Activated CD4-positive, alpha-beta memory T cell treated with anti-CD3 and anti-CD28 coated beads for 36 hours (primary cell): ENCODE data around the gene ACTA2. TPM values are rescaled to one million over a fixed set of nuclear protein-coding genes. Genes with fewer than 3 reads are reported as not detected.
"Not testable (repeated sequence)": the region's sequence is repeated elsewhere in the genome, so short reads cannot be mapped to it uniquely, and the experiment has no call there.

ENCODE experiments used
- CTCF ChIA-PET: fragments of 350-600 bp; sonication (Branson Sonifier 250); formaldehyde crosslinking; loops from one replicate; lab custom pipeline; 2021; ENCODE audit warnings: antibody characterized with exemption, inconsistent platforms; lab: Charles Lee
- POLR2A ChIA-PET: fragments of 350-600 bp; sonication (Branson Sonifier 250); formaldehyde crosslinking; loops from one replicate; lab custom pipeline; 2021; ENCODE audit warnings: antibody characterized with exemption; lab: Charles Lee
- DNase-seq: peaks from one replicate; pipeline ENCODE4 v3.0.0-alpha.2; 2020
- H3K27ac Mint-ChIP-seq: one replicate; pipeline ENCODE4 v1.8.0; 2021; ENCODE audit warnings: mixed read lengths
- H3K27me3 Mint-ChIP-seq: one replicate; pipeline ENCODE4 v1.8.0; 2021; ENCODE audit warnings: mixed read lengths
- H3K36me3 Mint-ChIP-seq: one replicate; pipeline ENCODE4 v1.8.0; 2021; ENCODE audit warnings: mixed read lengths
- H3K4me1 Mint-ChIP-seq: one replicate; pipeline ENCODE4 v1.8.0; 2021; ENCODE audit warnings: low read depth, mixed read lengths
- H3K4me3 Mint-ChIP-seq: one replicate; pipeline ENCODE4 v1.8.0; 2021; ENCODE audit warnings: mild to moderate bottlenecking, mixed read lengths
- H3K9me3 Mint-ChIP-seq: one replicate; pipeline ENCODE4 v1.8.0; 2021; ENCODE audit warnings: mixed read lengths
- intact Hi-C: fragments of 100-400 bp; cut with micrococcal nuclease; formaldehyde crosslinking; loops from one replicate; pipeline ENCODE4 v1.15.1; 2023
- total RNA-seq, 2 experiments: library from RNA; stranded (reverse); gene quantifications; one replicate each; pipeline ENCODE4 v1.2.3, GENCODE V29; 2021

The ACTA2 gene
- total RNA-seq, 2 experiments from 2014 or later, result 18.6 to 23.3 TPM

DNA sequence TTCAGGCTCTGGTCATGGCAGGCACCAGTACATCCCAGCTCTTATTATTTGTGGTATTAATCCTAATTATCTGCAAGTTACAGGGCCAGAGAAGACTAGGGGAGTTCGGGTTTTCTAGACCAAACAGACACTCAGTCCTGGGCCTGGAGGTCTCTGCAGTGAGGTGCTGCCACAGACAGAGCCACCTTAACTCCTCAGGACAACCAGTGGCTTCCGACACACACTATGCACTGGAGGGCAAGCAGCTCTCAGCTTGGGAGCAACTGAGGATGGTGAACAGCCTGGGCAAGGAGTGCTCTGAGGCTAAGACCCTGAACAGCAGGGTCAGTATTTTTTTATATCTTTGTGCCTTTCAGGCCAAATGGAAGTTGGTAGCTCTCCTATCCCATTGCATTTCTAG is 19.0 kb downstream of the ACTA2 start:
- no peak overlapping the region for H3K4me3 Mint-ChIP-seq
- peaks cover 20% of the 10 kb centered on the region for H3K4me1 Mint-ChIP-seq
- ChIA-PET CTCF (interaction anchor here (0.6 to 9.6 kb wide), 47 partner anchors 9 to 369 kb away, joined by 3 to 376 read pairs (median 7); partner anchors contain the start of genes CH25H, FAS and STAMBPL1), POLR2A (interaction anchor here (2.3 kb wide), 1 partner anchor 274 kb away, joined by 6 read pairs; no protein-coding TSS in a partner anchor)
- peaks cover 3% of the 10 kb centered on the region for H3K36me3 Mint-ChIP-seq
- H3K9me3 Mint-ChIP-seq, result no peaks in the 10 kb centered on the region
- DNase-seq, result no peak
- no peak overlapping the region for H3K27ac Mint-ChIP-seq
- intact Hi-C loops, result loop anchor here (5.0 kb wide), 1 partner anchor 246 kb away; no protein-coding TSS in a partner anchor
- no peaks in the 10 kb centered on the region for H3K27me3 Mint-ChIP-seq

DNA sequence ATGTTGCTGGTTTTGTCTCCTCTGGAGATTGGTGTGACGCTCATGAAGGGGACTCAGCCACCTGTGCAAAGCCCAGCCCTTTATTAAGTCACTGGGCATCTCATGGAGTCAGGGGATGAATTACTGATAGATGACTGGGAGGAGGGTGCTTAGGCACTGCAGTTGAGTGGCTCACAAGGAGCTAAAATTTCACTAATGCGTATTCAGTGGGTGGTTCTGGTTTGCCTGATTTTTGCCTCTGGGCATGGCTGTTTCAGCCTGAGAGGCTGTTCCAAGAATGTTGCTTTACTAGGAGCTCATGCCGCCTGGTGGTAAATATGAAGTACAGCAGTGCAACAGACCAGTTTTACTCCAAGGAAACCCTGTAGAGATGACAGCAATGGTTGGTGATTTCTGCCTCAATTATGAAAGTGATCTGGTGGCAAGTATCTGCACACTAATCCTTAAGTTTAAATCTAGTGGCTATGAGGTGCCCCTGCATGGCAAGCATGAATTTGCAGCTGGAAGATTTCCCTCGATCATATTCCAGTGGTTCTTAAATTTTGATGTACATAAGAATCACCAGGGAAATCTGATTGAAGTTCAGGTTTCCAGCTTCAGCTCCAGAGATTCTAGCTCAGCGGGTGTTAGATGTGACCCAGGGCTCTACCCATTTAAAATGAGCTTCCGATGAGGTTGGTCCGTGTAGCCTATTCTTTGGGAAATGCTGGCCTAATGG is 19.9 kb downstream of the ACTA2 start:
- H3K4me3 Mint-ChIP-seq, result no peak overlapping the region

DNA sequence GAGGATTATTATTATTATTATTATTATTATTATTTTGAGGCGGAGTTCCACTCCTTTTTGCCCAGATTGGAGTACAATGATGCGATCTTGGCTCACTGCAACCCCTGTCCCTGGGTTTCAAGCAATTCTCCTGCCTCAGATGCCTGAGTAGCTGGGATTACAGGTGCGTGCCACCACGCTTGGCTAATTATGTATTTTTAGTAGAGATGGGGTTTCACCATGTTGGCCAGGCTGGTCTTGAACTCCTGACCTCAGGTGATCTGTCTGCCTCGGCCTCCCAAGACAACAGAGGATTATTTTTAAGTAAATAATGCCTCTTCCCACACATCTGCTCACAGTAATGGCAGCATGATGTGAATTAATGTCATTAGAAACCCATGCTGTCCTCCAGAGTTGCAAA is 20.5 kb downstream of the ACTA2 start:
- CTCF ChIA-PET, result interaction anchor here (0.7 to 9.6 kb wide), 50 partner anchors 8 to 367 kb away, joined by 3 to 376 read pairs (median 6); partner anchors contain the start of genes CH25H, FAS and STAMBPL1
- not testable (repeated sequence) for H3K27me3 Mint-ChIP-seq, H3K36me3 Mint-ChIP-seq, H3K27ac Mint-ChIP-seq, H3K9me3 Mint-ChIP-seq, H3K4me3 Mint-ChIP-seq, DNase-seq
- H3K4me1 Mint-ChIP-seq, result peaks cover 20% of the 10 kb centered on the region
- POLR2A ChIA-PET, result interaction anchor here (0.6 to 2.1 kb wide), 2 partner anchors 37 to 96 kb away, joined by 3 to 5 read pairs; no protein-coding TSS in a partner anchor
- intact Hi-C loops, result loop anchor here (1.0 to 5.0 kb wide), 6 partner anchors 52 to 367 kb away; partner anchors contain the start of genes LIPA and STAMBPL1

More for the DNA sequence above, 19.9 kb downstream of the ACTA2 start:
- peak; percentile 44 for DNase-seq
- peaks cover 3% of the 10 kb centered on the region for H3K36me3 Mint-ChIP-seq
- CTCF ChIA-PET, result interaction anchor here (0.5 to 9.6 kb wide), 62 partner anchors 8 to 757 kb away, joined by 3 to 376 read pairs (median 5); partner anchors contain the start of genes CH25H, FAS and STAMBPL1
- POLR2A ChIA-PET, result interaction anchor here (2.1 kb wide), 1 partner anchor 97 kb away, joined by 5 read pairs; no protein-coding TSS in a partner anchor
- intact Hi-C loops, result loop anchor here (1.0 to 5.0 kb wide), 6 partner anchors 52 to 367 kb away; partner anchors contain the start of genes LIPA and STAMBPL1
- no peak overlapping the region for H3K27ac Mint-ChIP-seq
- no peaks in the 10 kb centered on the region for H3K9me3 Mint-ChIP-seq
- H3K4me1 Mint-ChIP-seq, result peaks cover 20% of the 10 kb centered on the region
- H3K27me3 Mint-ChIP-seq, result no peaks in the 10 kb centered on the region

DNA sequence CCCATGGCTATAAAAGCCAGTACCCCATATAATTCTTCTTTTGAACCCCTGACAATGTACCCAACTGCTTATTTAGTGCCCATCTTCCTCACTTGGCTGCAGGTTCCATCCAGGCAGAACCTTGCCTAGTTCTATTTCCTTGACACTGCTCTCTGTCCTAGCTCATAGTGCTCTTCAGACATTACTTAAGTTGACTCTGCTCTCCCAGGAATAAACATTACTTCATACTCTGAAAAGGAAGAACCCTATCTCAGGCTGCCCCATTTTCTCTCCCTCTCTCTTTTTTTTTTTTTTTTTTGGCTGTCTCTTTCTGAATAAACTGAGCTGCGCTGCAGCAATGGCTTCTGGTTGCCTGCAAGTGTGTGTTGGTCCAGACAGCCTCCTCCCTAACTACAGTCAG is 21.0 kb downstream of the ACTA2 start:
- POLR2A ChIA-PET, result interaction anchor here (0.6 to 2.1 kb wide), 3 partner anchors 36 to 95 kb away, joined by 3 to 5 read pairs (median 3); partner anchors contain the start of gene STAMBPL1
- peaks cover 19% of the 10 kb centered on the region for H3K4me1 Mint-ChIP-seq
- intact Hi-C loops, result loop anchor here (5.0 kb wide), 1 partner anchor 244 kb away; no protein-coding TSS in a partner anchor
- no peaks in the 10 kb centered on the region for H3K27me3 Mint-ChIP-seq
- no peak for DNase-seq
- H3K36me3 Mint-ChIP-seq, result peaks cover 7% of the 10 kb centered on the region
- H3K27ac Mint-ChIP-seq, result no peak overlapping the region
- CTCF ChIA-PET, result interaction anchor here (0.6 to 9.6 kb wide), 20 partner anchors 12 to 367 kb away, joined by 3 to 376 read pairs (median 6); partner anchors contain the start of gene CH25H
- no peaks in the 10 kb centered on the region for H3K9me3 Mint-ChIP-seq
- H3K4me3 Mint-ChIP-seq, result no peak overlapping the region

DNA sequence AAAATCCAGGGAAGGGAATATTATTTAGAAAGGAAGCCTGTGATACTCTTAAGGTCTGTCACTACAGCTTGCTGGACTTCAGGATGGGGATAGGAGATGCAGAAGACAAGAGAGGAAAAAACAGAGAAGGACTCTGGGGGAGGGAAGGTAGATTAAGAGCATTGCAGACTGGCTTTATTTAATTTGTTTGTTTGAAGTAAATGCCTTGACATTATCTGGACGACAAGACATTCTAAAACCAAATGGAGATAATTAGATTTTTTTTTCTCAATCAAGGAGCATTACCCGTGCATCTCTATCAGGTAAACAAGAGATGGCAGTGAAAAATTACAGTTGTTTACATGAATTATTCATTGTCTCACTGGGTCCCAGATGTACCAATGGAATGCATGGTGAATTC is 24.3 kb downstream of the ACTA2 start:
- no peaks in the 10 kb centered on the region for H3K9me3 Mint-ChIP-seq
- POLR2A ChIA-PET, result no interaction called here
- DNase-seq, result no peak
- no peak overlapping the region for H3K27ac Mint-ChIP-seq
- H3K4me1 Mint-ChIP-seq, result peaks cover 14% of the 10 kb centered on the region
- peaks cover 20% of the 10 kb centered on the region for H3K36me3 Mint-ChIP-seq
- CTCF ChIA-PET, result interaction anchor here (1.4 to 9.6 kb wide), 2 partner anchors 93 to 290 kb away, joined by 4 to 376 read pairs; no protein-coding TSS in a partner anchor
- no peak overlapping the region for H3K4me3 Mint-ChIP-seq
- no peaks in the 10 kb centered on the region for H3K27me3 Mint-ChIP-seq
- intact Hi-C loops, result no loop called here

DNA sequence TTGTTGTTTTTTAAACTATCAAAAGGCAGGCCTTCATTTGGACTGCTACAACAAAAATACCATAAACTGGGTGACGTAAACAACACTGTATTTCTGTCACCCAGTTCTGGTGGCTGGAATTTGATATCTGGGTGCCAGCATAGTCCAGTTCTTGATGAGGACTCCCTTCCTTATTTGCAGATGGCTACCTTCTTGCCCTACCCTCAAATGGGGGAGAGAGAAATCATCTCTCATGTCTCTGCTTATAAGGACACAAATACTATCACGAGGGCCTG is 25.2 kb downstream of the ACTA2 start:
- Mint-ChIP-seq H3K36me3 (peaks cover 20% of the 10 kb centered on the region), H3K4me3 (no peak overlapping the region), H3K9me3 (no peaks in the 10 kb centered on the region), H3K27ac (no peak overlapping the region), H3K27me3 (no peaks in the 10 kb centered on the region), H3K4me1 (peaks cover 10% of the 10 kb centered on the region)
- intact Hi-C loops, result no loop called here
- CTCF ChIA-PET, result interaction anchor here (9.6 kb wide), 1 partner anchor 92 kb away, joined by 376 read pairs; no protein-coding TSS in a partner anchor
- DNase-seq, result no peak
- POLR2A ChIA-PET, result no interaction called here

DNA sequence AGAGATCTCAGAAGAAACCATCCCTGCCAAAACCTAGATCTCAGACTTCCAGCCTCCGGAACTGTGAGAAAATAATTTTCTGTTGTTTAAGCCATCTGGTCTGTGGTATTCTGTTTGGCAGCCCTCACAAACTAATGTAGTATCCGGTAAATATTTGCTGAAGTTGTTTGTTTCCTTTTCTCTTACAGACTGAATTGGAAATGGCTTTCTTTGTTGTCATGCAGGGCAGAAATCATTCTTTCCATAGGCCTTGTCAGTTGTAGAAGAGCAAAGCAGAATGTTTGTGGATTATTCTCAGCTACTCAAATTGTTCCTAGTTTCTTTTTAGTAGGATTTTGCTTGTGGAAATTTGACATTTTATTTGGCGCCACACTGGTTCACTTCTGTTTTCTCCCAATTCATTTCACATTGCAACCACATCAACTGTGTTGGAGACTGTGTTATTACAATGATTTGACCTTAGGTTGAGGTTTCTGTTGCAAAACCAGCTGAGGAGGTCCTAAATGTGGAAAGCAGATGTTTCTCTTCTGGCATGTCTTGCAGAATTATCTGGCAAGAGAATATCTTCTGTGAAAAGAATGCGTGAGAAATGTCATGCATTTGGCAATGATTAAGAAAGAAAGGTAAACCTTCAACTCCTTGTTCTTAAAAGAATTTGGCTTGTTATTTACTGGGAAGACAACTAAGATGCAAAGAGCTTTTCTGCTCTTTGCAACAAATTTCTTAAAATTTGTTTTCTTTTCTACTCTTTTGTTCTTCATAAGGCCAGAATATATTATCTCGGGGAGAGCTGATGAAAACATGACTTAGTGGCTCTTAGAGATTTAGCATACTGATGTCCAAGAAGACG is 25.8 kb downstream of the ACTA2 start:
- Mint-ChIP-seq H3K4me3 (no peak overlapping the region), H3K27me3 (no peaks in the 10 kb centered on the region), H3K4me1 (peaks cover 8% of the 10 kb centered on the region), H3K36me3 (peaks cover 20% of the 10 kb centered on the region), H3K27ac (no peak overlapping the region), H3K9me3 (no peaks in the 10 kb centered on the region)
- no peak for DNase-seq
- ChIA-PET POLR2A (no interaction called here), CTCF (interaction anchor here (9.6 kb wide), 1 partner anchor 92 kb away, joined by 376 read pairs; no protein-coding TSS in a partner anchor)
- intact Hi-C loops, result no loop called here

DNA sequence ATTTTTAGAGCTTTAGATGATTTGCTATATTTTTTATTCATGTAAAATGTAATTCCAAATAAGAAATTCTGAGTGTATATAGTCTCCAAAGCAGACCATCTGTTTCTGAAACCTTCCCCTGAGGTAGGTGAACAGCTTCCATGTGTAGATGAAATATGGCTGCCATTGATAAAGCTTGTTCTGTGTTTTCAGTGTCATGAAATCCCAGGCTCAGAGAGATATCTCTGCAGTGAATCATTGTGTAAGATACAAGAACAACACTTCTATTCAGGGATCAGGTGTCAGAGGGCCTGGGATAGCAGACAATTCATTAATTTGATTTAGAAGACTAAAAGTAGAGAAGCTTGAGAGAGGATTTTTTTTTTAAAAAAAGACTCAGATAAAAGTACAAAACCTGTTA is 29.1 kb downstream of the ACTA2 start:
- Mint-ChIP-seq H3K4me3 (no peak overlapping the region), H3K27me3 (no peaks in the 10 kb centered on the region), H3K36me3 (peaks cover 21% of the 10 kb centered on the region), H3K4me1 (peaks cover 8% of the 10 kb centered on the region), H3K27ac (no peak overlapping the region), H3K9me3 (no peaks in the 10 kb centered on the region)
- DNase-seq, result no peak
- intact Hi-C loops, result no loop called here
- ChIA-PET POLR2A (no interaction called here), CTCF (interaction anchor here (1.7 to 3.3 kb wide), 3 partner anchors 10 to 294 kb away, joined by 6 to 29 read pairs (median 13); no protein-coding TSS in a partner anchor)

DNA sequence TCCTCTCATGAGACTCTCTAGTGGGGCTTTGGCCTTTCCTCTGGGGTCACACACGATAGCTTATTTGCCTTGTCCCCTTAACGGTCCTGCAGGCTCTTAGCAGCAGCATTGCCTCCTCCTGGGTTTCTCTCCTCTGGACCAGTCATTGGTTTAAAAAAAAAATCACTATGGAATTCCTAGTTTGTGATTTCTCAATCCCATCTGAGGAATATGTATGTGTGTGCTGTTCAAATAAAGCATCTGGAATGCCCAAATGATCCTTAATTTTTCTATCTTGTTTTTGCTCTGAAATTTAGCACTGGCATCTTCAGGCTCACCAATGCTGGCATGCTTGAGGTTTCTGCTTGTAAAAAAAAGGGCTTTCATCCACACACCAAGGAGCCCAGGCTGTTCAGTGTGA is 30.5 kb downstream of the ACTA2 start:
- H3K36me3 Mint-ChIP-seq, result peaks cover 21% of the 10 kb centered on the region
- H3K9me3 Mint-ChIP-seq, result no peaks in the 10 kb centered on the region
- intact Hi-C loops, result no loop called here

DNA sequence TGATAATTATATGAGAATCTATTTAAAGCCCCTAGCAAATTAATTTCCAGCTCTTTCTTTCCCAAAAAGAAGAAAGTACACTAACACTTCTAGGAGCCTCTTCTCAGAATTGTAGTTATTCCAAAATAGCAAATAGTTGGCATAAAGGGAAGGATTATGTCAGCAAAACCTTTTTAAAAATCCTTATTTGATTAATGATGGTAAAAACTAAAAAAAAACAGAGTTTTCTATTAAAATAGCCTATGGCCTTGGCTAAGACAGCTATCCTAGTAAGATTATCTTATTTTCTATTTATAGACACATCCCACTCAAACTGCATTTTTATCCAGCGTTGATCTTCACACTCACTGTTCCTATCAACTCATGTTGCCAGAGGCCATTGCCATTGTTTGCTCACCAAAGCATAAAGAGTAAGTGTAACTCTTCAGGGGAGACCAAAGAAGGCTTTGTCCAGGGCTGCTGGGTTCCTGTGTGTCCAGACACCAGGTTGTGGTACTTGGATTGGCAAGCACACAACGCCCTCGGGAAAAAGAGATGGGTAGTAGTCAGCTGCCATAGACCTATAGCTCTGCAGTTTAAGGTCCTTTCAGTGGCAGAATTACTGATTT is 31.5 kb downstream of the ACTA2 start:
- DNase-seq, result no peak
- Mint-ChIP-seq H3K9me3 (no peaks in the 10 kb centered on the region), H3K27me3 (no peaks in the 10 kb centered on the region), H3K36me3 (peaks cover 13% of the 10 kb centered on the region), H3K4me1 (peaks cover 8% of the 10 kb centered on the region), H3K27ac (no peak overlapping the region), H3K4me3 (no peak overlapping the region)
- intact Hi-C loops, result no loop called here
- ChIA-PET CTCF (interaction anchor here (1.0 to 1.3 kb wide), 2 partner anchors 12 to 13 kb away, joined by 4 to 5 read pairs; no protein-coding TSS in a partner anchor), POLR2A (no interaction called here)

More for the DNA sequence above, 30.5 kb downstream of the ACTA2 start:
- ChIA-PET POLR2A (no interaction called here), CTCF (no interaction called here)
- DNase-seq, result no peak
- H3K27me3 Mint-ChIP-seq, result no peaks in the 10 kb centered on the region
- H3K27ac Mint-ChIP-seq, result no peak overlapping the region
- no peak overlapping the region for H3K4me3 Mint-ChIP-seq
- peaks cover 8% of the 10 kb centered on the region for H3K4me1 Mint-ChIP-seq

DNA sequence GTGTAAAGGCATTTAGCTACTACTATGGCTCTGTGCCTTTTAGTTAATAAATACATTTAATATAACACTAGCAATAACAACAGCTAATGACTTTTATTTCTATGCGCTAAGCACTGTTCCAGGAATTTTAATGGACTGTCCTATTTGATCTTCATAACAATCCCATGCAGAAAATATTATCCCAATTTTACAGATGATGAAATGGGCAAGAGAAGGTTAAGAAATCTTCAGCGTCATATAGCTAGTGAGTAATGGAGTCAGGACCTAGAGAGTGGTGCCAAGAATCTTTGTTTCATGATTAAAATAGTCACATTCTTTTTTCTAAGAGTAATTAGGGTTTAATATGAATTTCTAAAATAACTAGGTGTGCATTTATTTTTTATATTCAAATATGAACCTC is 32.4 kb downstream of the ACTA2 start:
- DNase-seq, result no peak
- Mint-ChIP-seq H3K4me1 (peaks cover 8% of the 10 kb centered on the region), H3K9me3 (no peaks in the 10 kb centered on the region), H3K36me3 (peaks cover 16% of the 10 kb centered on the region), H3K4me3 (no peak overlapping the region), H3K27ac (no peak overlapping the region), H3K27me3 (no peaks in the 10 kb centered on the region)
- CTCF ChIA-PET, result interaction anchor here (0.8 to 1.4 kb wide), 4 partner anchors 13 to 355 kb away, joined by 3 to 6 read pairs (median 4); no protein-coding TSS in a partner anchor
- intact Hi-C loops, result no loop called here
- POLR2A ChIA-PET, result no interaction called here
